Fibroblast of villous mesenchyme (primary cell): ENCODE results near the gene ATF7. TPM values are rescaled to one million over a fixed set of nuclear protein-coding genes. Genes with fewer than 3 reads are reported as not detected.

ENCODE experiments used
- DNase-seq: peaks from one replicate; pipeline ENCODE4 v3.0.0-alpha.2; 2010; ENCODE audit warnings: low read depth
- H3K4me3 ChIP-seq: 2 replicates; pipeline ENCODE4 v1.5.1; 2011; ENCODE audit warnings: low read depth, mild to moderate bottlenecking, low read length
- total RNA-seq: library from RNA; depleted of rRNA; stranded (reverse); fragments of >200 nt; gene quantifications from 2 replicates; pipeline ENCODE4 v1.2.3, GENCODE V29; 2012
- TF ChIP-seq, protein P1 (sequence below): IDR thresholded peaks from 2 replicates; pipeline ENCODE4 v1.5.1; 2012; ENCODE audit warnings: low read depth, mild to moderate bottlenecking, low read length; ENCODE audit not compliant: insufficient read depth

Gene ATF7
- total RNA-seq, 1 donor, result 14.7 TPM

- no peak for DNase-seq
- TF ChIP-seq, protein P1, sequence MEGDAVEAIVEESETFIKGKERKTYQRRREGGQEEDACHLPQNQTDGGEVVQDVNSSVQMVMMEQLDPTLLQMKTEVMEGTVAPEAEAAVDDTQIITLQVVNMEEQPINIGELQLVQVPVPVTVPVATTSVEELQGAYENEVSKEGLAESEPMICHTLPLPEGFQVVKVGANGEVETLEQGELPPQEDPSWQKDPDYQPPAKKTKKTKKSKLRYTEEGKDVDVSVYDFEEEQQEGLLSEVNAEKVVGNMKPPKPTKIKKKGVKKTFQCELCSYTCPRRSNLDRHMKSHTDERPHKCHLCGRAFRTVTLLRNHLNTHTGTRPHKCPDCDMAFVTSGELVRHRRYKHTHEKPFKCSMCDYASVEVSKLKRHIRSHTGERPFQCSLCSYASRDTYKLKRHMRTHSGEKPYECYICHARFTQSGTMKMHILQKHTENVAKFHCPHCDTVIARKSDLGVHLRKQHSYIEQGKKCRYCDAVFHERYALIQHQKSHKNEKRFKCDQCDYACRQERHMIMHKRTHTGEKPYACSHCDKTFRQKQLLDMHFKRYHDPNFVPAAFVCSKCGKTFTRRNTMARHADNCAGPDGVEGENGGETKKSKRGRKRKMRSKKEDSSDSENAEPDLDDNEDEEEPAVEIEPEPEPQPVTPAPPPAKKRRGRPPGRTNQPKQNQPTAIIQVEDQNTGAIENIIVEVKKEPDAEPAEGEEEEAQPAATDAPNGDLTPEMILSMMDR, result no peak
- H3K4me3 ChIP-seq, result no peak overlapping the region
Measured at GRCh38 chr12:53480491-53481442, 145.4 kb downstream of the ATF7 start.

- H3K4me3 ChIP-seq, result no peak overlapping the region
- TF ChIP-seq, protein P1, result no peak
- DNase-seq, result no peak
Measured at GRCh38 chr12:53479331-53479730, 146.9 kb downstream of the ATF7 start.

DNA sequence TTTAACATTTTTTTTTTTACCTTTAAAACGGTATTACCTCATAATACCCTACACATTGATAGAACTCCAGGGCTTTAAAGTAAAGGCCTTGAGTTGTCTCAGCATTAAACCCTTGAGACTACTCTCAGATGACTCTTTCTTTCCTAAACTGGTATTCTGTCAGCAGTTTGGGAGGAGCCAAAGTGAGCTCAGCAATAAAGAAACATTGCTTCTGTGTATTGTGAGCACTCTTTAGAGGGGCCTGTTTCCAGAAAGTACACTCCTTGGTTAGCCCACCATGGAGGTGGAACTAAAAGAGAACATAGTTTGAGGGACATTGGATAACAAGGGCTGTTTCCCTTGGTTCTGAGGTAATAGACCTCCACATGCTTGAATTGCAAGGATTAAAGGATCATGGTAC, 147.3 kb downstream of the ATF7 start:
- DNase-seq, result no peak
- no peak overlapping the region for H3K4me3 ChIP-seq
- TF ChIP-seq, protein P1, result no peak

GRCh38 chr12:53476769-53477209, 149.4 kb downstream of the ATF7 start:
- H3K4me3 ChIP-seq, result no peak overlapping the region
- DNase-seq, result peak; percentile 42
- TF ChIP-seq, protein P1, result peak; percentile 50

DNA sequence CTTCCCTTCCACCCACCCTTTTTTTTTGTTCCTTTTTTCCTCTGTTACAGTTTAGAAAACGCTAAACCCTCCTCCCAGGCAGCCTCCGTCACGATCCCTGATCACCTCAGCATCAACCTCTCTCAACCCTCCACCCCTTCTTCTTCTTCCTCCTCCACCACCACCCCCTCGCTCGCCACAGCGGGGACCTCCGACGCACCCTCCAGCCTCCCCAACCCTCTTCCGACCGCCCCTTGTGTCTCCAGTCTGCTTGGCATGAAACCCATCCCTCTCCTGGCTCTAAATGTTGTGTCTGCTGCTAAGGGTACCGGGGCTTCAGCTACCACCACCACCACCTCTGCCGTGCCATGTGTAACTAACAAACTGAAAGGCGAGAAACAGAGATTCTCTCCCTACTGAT, 151.4 kb downstream of the ATF7 start:
- DNase-seq, result no peak
- H3K4me3 ChIP-seq, result no peak overlapping the region
- TF ChIP-seq, protein P1, result no peak

DNA sequence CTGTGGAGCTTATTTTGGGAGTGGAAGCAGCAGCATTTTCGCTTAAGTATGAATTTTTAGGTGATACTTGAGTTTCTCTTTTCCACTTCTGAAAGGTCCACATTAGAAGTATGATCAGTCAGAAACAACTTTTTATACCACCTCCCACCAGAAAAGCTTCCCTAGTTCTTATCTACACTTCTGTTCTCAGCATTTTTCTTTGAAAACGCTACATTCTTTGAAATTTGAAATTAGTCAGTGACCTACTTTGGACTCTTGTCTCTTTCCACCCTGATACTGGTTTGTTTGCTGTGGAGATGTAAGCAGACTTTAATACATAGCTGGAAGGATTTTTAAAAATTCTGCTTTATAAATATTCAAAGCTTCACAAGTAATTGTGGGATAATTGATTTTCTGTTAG, 152.1 kb downstream of the ATF7 start:
- no peak for DNase-seq
- no peak overlapping the region for H3K4me3 ChIP-seq
- TF ChIP-seq, protein P1, result no peak
